Smooth muscle cell (in vitro differentiated cells): Measurements from ENCODE around the gene UQCRC2. TPM values are rescaled to one million over a fixed set of nuclear protein-coding genes. Genes with fewer than 3 reads are reported as not detected.
"Not testable (repeated sequence)": the region's sequence is repeated elsewhere in the genome, so short reads cannot be mapped to it uniquely, and the experiment has no call there.

Source experiments
- DNase-seq: peaks from one replicate; lab custom pipeline; 2025; ENCODE audit not compliant: unreplicated experiment; lab: John Stamatoyannopoulos, UW
- H2AFZ ChIP-seq: fragments of 200-600 bp; sonication (generic); 2 replicates; pipeline ENCODE4 v1.6.0; 2016; ENCODE audit warnings: antibody characterized with exemption, low read depth, mild to moderate bottlenecking
- H3F3A ChIP-seq: fragments of 200-600 bp; sonication (generic); 2 replicates; pipeline ENCODE4 v1.6.0; 2017; ENCODE audit warnings: antibody characterized with exemption, low read depth
- H3K27ac ChIP-seq: fragments of 200-600 bp; sonication (generic); 2 replicates; pipeline ENCODE4 v1.5.1; 2016; ENCODE audit warnings: low read depth, mild to moderate bottlenecking
- H3K27me3 ChIP-seq: fragments of 200-600 bp; sonication (generic); 2 replicates; pipeline ENCODE4 v1.6.1; 2016; ENCODE audit warnings: low read depth, mild to moderate bottlenecking
- H3K36me3 ChIP-seq: fragments of 200-600 bp; sonication (generic); 2 replicates; pipeline ENCODE4 v1.5.1; 2016; ENCODE audit warnings: low read depth
- H3K4me1 ChIP-seq: fragments of 200-600 bp; sonication (generic); 2 replicates; pipeline ENCODE4 v1.5.1; 2016; ENCODE audit warnings: low read depth
- H3K4me2 ChIP-seq: fragments of 200-600 bp; sonication (generic); 2 replicates; pipeline ENCODE4 v1.6.0; 2016; ENCODE audit warnings: mild to moderate bottlenecking
- H3K4me3 ChIP-seq: fragments of 200-600 bp; sonication (generic); 2 replicates; pipeline ENCODE4 v1.5.1; 2016; ENCODE audit warnings: mild to moderate bottlenecking
- H3K79me2 ChIP-seq: fragments of 200-600 bp; sonication (generic); 2 replicates; pipeline ENCODE4 v1.6.0; 2016; ENCODE audit warnings: low read depth, mild to moderate bottlenecking
- H3K9ac ChIP-seq: fragments of 200-600 bp; sonication (generic); 2 replicates; pipeline ENCODE4 v1.6.0; 2016; ENCODE audit warnings: low read depth
- H3K9me3 ChIP-seq: fragments of 200-600 bp; sonication (generic); replicated peaks from 2 replicates; pipeline ENCODE4 v1.5.1; 2016; ENCODE audit warnings: low read depth
- H4K20me1 ChIP-seq: fragments of 200-600 bp; sonication (generic); 2 replicates; pipeline ENCODE4 v1.6.0; 2016; ENCODE audit warnings: low read depth
- WGBS: methylation state at CpG from one replicate; pipeline ENCODE4 v1.1.7; 2016; ENCODE audit warnings: low lambda C conversion rate; 5-methylcytosine and 5-hydroxymethylcytosine counted together
- polyA plus RNA-seq: library from polyadenylated mRNA; unstranded; fragments of >200 nt; fragmentation: Nextera tagmentation; extraction: Ambion mirVana; gene quantifications from 2 replicates; pipeline ENCODE4 v1.2.1, GENCODE V29; 2016
- total RNA-seq: library from RNA; depleted of rRNA; stranded (reverse); fragments of >200 nt; gene quantifications from 2 replicates; pipeline ENCODE4 v1.2.3, GENCODE V29; 2014
- TF ChIP-seq, protein P1 (sequence below): fragments of 200-600 bp; sonication (generic); IDR thresholded peaks from 2 replicates; pipeline ENCODE4 v1.5.1; 2017; ENCODE audit warnings: borderline replicate concordance, mild to moderate bottlenecking, antibody characterized with exemption; ENCODE audit not compliant: insufficient read depth, poor library complexity, severe bottlenecking

The UQCRC2 gene
- total and polyA plus RNA-seq, 2 experiments from 2014 or later: 103 to 115 TPM

DNA sequence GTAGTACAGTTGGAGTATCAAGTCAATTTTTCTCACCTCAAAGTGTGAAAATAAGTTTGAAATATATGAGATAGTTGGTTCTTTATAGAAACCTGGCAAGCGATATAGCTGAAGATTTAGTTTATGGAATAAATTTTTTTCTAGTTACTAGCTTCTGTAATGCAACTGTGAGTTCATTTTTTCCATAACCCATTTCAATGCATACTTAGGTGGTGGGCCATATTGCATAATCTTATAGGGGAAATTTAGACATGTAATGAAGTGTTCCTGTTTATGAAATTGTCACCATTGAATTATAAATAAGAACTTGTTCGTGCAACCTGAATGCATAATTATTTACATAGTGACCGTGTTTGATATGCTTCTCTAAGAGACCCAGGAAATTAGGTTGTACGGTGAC is 63.8 kb downstream of the UQCRC2 start:
- Histone ChIP-seq H3F3A (no peaks in the 10 kb centered on the region), H3K27me3 (no peaks in the 10 kb centered on the region), H3K79me2 (peaks cover 79% of the 10 kb centered on the region), H3K4me3 (no peak overlapping the region), H4K20me1 (peaks cover 97% of the 10 kb centered on the region), H3K4me1 (no peaks in the 10 kb centered on the region), H3K4me2 (no peak overlapping the region), H3K9me3 (no peaks in the 10 kb centered on the region), H3K36me3 (no peaks in the 10 kb centered on the region), H3K9ac (no peak overlapping the region), H3K27ac (no peak overlapping the region), H2AFZ (no peak overlapping the region)
- TF ChIP-seq, protein P1, sequence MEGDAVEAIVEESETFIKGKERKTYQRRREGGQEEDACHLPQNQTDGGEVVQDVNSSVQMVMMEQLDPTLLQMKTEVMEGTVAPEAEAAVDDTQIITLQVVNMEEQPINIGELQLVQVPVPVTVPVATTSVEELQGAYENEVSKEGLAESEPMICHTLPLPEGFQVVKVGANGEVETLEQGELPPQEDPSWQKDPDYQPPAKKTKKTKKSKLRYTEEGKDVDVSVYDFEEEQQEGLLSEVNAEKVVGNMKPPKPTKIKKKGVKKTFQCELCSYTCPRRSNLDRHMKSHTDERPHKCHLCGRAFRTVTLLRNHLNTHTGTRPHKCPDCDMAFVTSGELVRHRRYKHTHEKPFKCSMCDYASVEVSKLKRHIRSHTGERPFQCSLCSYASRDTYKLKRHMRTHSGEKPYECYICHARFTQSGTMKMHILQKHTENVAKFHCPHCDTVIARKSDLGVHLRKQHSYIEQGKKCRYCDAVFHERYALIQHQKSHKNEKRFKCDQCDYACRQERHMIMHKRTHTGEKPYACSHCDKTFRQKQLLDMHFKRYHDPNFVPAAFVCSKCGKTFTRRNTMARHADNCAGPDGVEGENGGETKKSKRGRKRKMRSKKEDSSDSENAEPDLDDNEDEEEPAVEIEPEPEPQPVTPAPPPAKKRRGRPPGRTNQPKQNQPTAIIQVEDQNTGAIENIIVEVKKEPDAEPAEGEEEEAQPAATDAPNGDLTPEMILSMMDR: no peak
- DNase-seq: no peak
- 93% methylated on average over 4 of the region's 4 CpGs for WGBS

DNA sequence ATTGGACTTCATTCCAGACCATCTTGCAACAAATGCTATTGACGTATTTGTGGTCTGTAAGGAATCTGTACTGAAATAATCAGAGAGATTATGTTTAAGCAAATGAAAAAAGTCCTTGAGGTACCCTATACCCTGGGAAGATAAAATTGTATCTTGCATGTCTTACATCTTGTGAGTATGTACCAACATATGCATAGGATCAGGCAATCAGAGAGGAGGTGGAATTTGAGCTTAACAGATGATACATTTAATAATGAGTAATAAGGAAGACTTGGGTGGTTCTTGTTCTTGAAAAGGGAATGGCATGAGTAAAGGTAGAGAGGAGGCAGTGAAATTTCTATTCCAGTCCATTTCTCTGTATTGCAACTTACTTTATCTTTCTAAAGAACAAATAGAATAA is 65.4 kb downstream of the UQCRC2 start:
- H3F3A ChIP-seq: no peaks in the 10 kb centered on the region
- H3K27ac ChIP-seq: no peak overlapping the region
- no peak overlapping the region for H3K4me3 ChIP-seq
- H3K4me1 ChIP-seq: no peaks in the 10 kb centered on the region
- H3K36me3 ChIP-seq: no peaks in the 10 kb centered on the region
- no peak overlapping the region for H2AFZ ChIP-seq
- peaks cover 97% of the 10 kb centered on the region for H4K20me1 ChIP-seq
- TF ChIP-seq, protein P1: no peak
- WGBS: 95% methylated on average over 1 of the region's 1 CpG
- no peaks in the 10 kb centered on the region for H3K27me3 ChIP-seq
- DNase-seq: no peak
- peaks cover 86% of the 10 kb centered on the region for H3K79me2 ChIP-seq
- H3K9me3 ChIP-seq: no peaks in the 10 kb centered on the region
- H3K9ac ChIP-seq: no peak overlapping the region
- no peak overlapping the region for H3K4me2 ChIP-seq

DNA sequence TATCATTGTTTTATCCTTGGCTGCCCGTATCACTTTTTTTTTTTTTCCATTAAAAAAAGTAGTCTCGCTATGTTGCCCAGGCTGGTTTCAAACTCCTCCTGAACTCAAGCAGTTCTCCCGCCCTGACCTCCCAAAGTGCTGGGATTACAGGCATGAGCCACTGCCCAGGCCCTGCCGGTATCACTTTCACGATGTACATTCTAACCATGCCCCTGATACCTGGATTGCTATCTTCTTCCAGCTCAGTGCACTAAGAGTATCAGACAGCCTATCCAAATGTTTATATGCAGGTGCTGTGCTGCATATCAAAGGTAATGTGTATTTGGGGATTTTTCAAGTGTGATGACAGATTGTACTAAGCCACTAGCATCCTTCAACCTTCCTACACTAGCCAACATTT is 69.0 kb downstream of the UQCRC2 start:
- Histone ChIP-seq H3K4me1 (peaks cover 4% of the 10 kb centered on the region), H3K9ac (no peak overlapping the region), H4K20me1 (peaks cover 97% of the 10 kb centered on the region), H3K36me3 (no peaks in the 10 kb centered on the region), H3K79me2 (peaks cover 68% of the 10 kb centered on the region), H3K4me3 (no peak overlapping the region), H3K27ac (no peak overlapping the region), H3K27me3 (no peaks in the 10 kb centered on the region), H2AFZ (no peak overlapping the region), H3K9me3 (no peaks in the 10 kb centered on the region), H3K4me2 (no peak overlapping the region), H3F3A (no peaks in the 10 kb centered on the region)
- 92% methylated on average over 5 of the region's 5 CpGs for WGBS
- TF ChIP-seq, protein P1: no peak
- no peak for DNase-seq

DNA sequence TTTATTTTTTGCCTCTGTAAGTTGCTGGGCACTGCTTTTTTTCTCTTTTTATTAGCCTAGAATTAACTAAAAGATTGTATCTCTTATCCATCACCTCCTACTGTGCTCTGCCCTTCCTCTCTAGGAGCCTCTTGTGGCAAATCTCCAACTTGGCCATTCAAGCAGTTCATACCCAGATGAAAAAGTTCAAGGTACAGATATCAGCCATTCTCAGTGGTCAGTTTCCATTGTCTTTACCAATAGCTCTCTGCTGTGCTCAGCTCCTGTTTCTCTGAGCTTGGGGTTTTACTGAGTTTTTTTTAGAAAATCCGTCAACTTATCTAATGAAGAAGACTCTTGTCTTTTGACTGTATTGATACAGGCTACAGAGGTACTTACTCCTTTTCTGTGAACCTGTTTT is 70.3 kb downstream of the UQCRC2 start:
- Histone ChIP-seq H3K4me1 (peaks cover 7% of the 10 kb centered on the region), H3K4me2 (no peak overlapping the region), H3K79me2 (peaks cover 70% of the 10 kb centered on the region), H3F3A (no peaks in the 10 kb centered on the region), H3K9me3 (no peaks in the 10 kb centered on the region), H2AFZ (no peak overlapping the region), H3K9ac (no peak overlapping the region), H3K27ac (no peak overlapping the region), H3K36me3 (no peaks in the 10 kb centered on the region), H3K4me3 (no peak overlapping the region), H3K27me3 (no peaks in the 10 kb centered on the region), H4K20me1 (peaks cover 97% of the 10 kb centered on the region)
- no peak for DNase-seq
- TF ChIP-seq, protein P1: no peak
- WGBS: 96% methylated on average over 1 of the region's 1 CpG

DNA sequence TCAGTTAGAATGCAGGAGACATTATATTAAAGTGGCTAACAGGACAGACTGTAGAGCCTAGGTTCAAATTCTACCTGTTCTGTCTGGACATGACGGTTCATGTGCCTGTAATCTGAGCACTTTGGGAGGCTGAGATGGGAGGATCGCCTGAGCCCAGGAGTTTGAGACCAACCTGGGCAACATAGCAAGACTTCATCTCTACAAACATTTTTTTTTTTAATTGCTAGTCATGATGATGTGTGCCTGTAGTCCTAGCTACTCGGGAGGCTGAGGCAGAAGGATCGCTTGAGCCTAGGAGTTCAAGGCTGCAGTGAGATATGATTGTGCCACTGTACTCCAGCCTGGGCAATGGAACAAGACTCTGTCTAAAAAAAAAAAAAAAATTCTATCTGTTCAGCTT is 71.6 kb downstream of the UQCRC2 start:
- not testable (repeated sequence) for DNase-seq, H3K27ac ChIP-seq, H2AFZ ChIP-seq, H3K4me3 ChIP-seq, H3K9me3 ChIP-seq, H3K27me3 ChIP-seq, H3K4me2 ChIP-seq, H3K9ac ChIP-seq, H3K36me3 ChIP-seq, H3F3A ChIP-seq, H3K4me1 ChIP-seq
- 93% methylated on average over 4 of the region's 4 CpGs for WGBS
- Histone ChIP-seq H3K79me2 (peaks cover 67% of the 10 kb centered on the region), H4K20me1 (peaks cover 97% of the 10 kb centered on the region)
